HuH-7.5 (cell line): ENCODE measurements around the gene MTCH2.
A peak's percentile ranks its signal among the peaks of the same experiment; 100 is the strongest.

Experiments
- DNase-seq: peaks from one replicate; pipeline ENCODE4 v3.0.0; 2011; ENCODE audit warnings: low spot score

Gene MTCH2

GRCh38 chr11:47589977-47590861 lies 52.1 kb downstream of the MTCH2 start:
- DNase-seq, result no peak

GRCh38 chr11:47589584-47589976 lies 52.8 kb downstream of the MTCH2 start:
- no peak for DNase-seq

GRCh38 chr11:47589118-47589517 lies 53.2 kb downstream of the MTCH2 start:
- DNase-seq, result no peak

- no peak for DNase-seq
These were observed 54.5 kb downstream of the MTCH2 start for GRCh38 chr11:47587723-47588326.

- no peak for DNase-seq
These were observed 55.2 kb downstream of the MTCH2 start for GRCh38 chr11:47587039-47587716.

- no peak for DNase-seq
These were observed 56.1 kb downstream of the MTCH2 start, which contains the start of gene FAM180B for GRCh38 chr11:47586098-47586855. Gene FAM180B, plus strand, starts transcription at chr11:47586678. Its CDS starts 91 bp downstream, at chr11:47586769.

GRCh38 chr11:47583844-47584243 lies 58.5 kb downstream of the MTCH2 start:
- DNase-seq, result no peak

GRCh38 chr11:47578524-47579494 lies 63.5 kb downstream of the MTCH2 start, which contains the start of the genes KBTBD4 and NDUFS3:
Gene KBTBD4, minus strand, starts transcription at chr11:47578970. Its CDS starts 19 bp downstream, at chr11:47578951.
Gene NDUFS3, plus strand, starts transcription at chr11:47579074. Its CDS starts 18 bp downstream, at chr11:47579092.
- peak; percentile 79 for DNase-seq

- no peak for DNase-seq
These were observed 64.8 kb downstream of the MTCH2 start for GRCh38 chr11:47577460-47578041.

GRCh38 chr11:47573321-47573720 lies 69.0 kb downstream of the MTCH2 start:
- DNase-seq, result no peak

GRCh38 chr11:47572715-47573255 lies 69.6 kb downstream of the MTCH2 start:
- no peak for DNase-seq

- no peak for DNase-seq
These were observed 70.5 kb downstream of the MTCH2 start for GRCh38 chr11:47571895-47572294.

- DNase-seq, result no peak
These were observed 71.0 kb downstream of the MTCH2 start for GRCh38 chr11:47571357-47571729.

- DNase-seq, result no peak
These were observed 71.6 kb downstream of the MTCH2 start for GRCh38 chr11:47570651-47571356.

GRCh38 chr11:47569646-47570045 lies 72.7 kb downstream of the MTCH2 start:
- DNase-seq, result no peak
